ENCODE results near the gene RNU5B-1. TPM values are rescaled to one million over a fixed set of nuclear protein-coding genes. Genes with fewer than 3 reads are reported as not detected.

Gene RNU5B-1
- total and polyA plus RNA-seq, 2 experiments from 2014 or later, result not detected

GRCh38 chr15:65263313-65263712 is 41.2 kb upstream of the RNU5B-1 start:
- Histone ChIP-seq H3K79me2 (no peaks in the 10 kb centered on the region), H3K4me2 (no peak overlapping the region), H3K4me3 (no peak overlapping the region), H3K27ac (no peak overlapping the region), H4K20me1 (ENCODE audit: insufficient read depth, poor library complexity, severe bottlenecking) (no peaks in the 10 kb centered on the region), H3K27me3 (no peaks in the 10 kb centered on the region), H3K9me2 (replicated peaks; ENCODE audit: insufficient read depth) (no peaks in the 10 kb centered on the region), H3K9me3 (ENCODE audit: low read depth) (no peaks in the 10 kb centered on the region), H2AFZ (no peak overlapping the region), H3K4me1 (ENCODE audit: insufficient read depth) (peaks cover 21% of the 10 kb centered on the region), H3K36me3 (replicated peaks; ENCODE audit: insufficient read depth, low read depth) (no peaks in the 10 kb centered on the region)
- no peak for DNase-seq (ENCODE audit: low spot score)
- TF ChIP-seq EZH2phosphoT487 (IDR thresholded peaks at IDR 0.05; ENCODE audit: low read depth, severe bottlenecking, unreplicated experiment), result no peak
- no peak for TF ChIP-seq EZH2 (IDR thresholded peaks at IDR 0.05; ENCODE audit: borderline replicate concordance)
- TF ChIP-seq CTCF (IDR thresholded peaks at IDR 0.05; ENCODE audit: poor library complexity), result no peak
- 75% methylated on average over 4 of the region's 4 CpGs for WGBS (ENCODE audit: low lambda C conversion rate, missing lambda C conversion rate)

GRCh38 chr15:65264863-65265430 is 39.5 kb upstream of the RNU5B-1 start:
- H3K27me3 ChIP-seq, result no peaks in the 10 kb centered on the region
- H3K4me2 ChIP-seq, result no peak overlapping the region
- 22% methylated on average over 2 of the region's 2 CpGs for WGBS (ENCODE audit: low lambda C conversion rate, missing lambda C conversion rate)
- H3K36me3 ChIP-seq (replicated peaks; ENCODE audit: insufficient read depth, low read depth), result no peaks in the 10 kb centered on the region
- DNase-seq (ENCODE audit: low spot score), result peak; percentile 44
- H3K9me2 ChIP-seq (replicated peaks; ENCODE audit: insufficient read depth), result no peaks in the 10 kb centered on the region
- H3K4me3 ChIP-seq, result no peak overlapping the region
- no peak for TF ChIP-seq CTCF (IDR thresholded peaks at IDR 0.05; ENCODE audit: poor library complexity)
- no peak for TF ChIP-seq EZH2phosphoT487 (IDR thresholded peaks at IDR 0.05; ENCODE audit: low read depth, severe bottlenecking, unreplicated experiment)
- TF ChIP-seq EZH2 (IDR thresholded peaks at IDR 0.05; ENCODE audit: borderline replicate concordance), result no peak
- no peaks in the 10 kb centered on the region for H3K9me3 ChIP-seq (ENCODE audit: low read depth)
- no peaks in the 10 kb centered on the region for H3K79me2 ChIP-seq
- no peaks in the 10 kb centered on the region for H4K20me1 ChIP-seq (ENCODE audit: insufficient read depth, poor library complexity, severe bottlenecking)
- H3K4me1 ChIP-seq (ENCODE audit: insufficient read depth), result peaks cover 7% of the 10 kb centered on the region
- no peak overlapping the region for H3K27ac ChIP-seq
- H2AFZ ChIP-seq, result no peak overlapping the region

GRCh38 chr15:65266469-65266868 is 38.0 kb upstream of the RNU5B-1 start:
- no peaks in the 10 kb centered on the region for H3K79me2 ChIP-seq
- DNase-seq (ENCODE audit: low spot score), result no peak
- H3K36me3 ChIP-seq (replicated peaks; ENCODE audit: insufficient read depth, low read depth), result no peaks in the 10 kb centered on the region
- H3K9me3 ChIP-seq (ENCODE audit: low read depth), result no peaks in the 10 kb centered on the region
- H3K4me1 ChIP-seq (ENCODE audit: insufficient read depth), result peaks cover 4% of the 10 kb centered on the region
- WGBS (ENCODE audit: low lambda C conversion rate, missing lambda C conversion rate), result 83% methylated on average over 5 of the region's 5 CpGs
- TF ChIP-seq EZH2 (IDR thresholded peaks at IDR 0.05; ENCODE audit: borderline replicate concordance) (no peak), EZH2phosphoT487 (IDR thresholded peaks at IDR 0.05; ENCODE audit: low read depth, severe bottlenecking, unreplicated experiment) (no peak), CTCF (IDR thresholded peaks at IDR 0.05; ENCODE audit: poor library complexity) (no peak)
- H3K4me2 ChIP-seq, result no peak overlapping the region
- H2AFZ ChIP-seq, result no peak overlapping the region
- H3K4me3 ChIP-seq, result no peak overlapping the region
- H3K27ac ChIP-seq, result no peak overlapping the region
- H4K20me1 ChIP-seq (ENCODE audit: insufficient read depth, poor library complexity, severe bottlenecking), result no peaks in the 10 kb centered on the region
- H3K27me3 ChIP-seq, result no peaks in the 10 kb centered on the region
- H3K9me2 ChIP-seq (replicated peaks; ENCODE audit: insufficient read depth), result no peaks in the 10 kb centered on the region
